GM18867 (cell line): ENCODE data around the gene HNMT.
"Not testable (repeated sequence)": the region's sequence is repeated elsewhere in the genome, so short reads cannot be mapped to it uniquely, and the experiment has no call there.

Experiments
- ATAC-seq: cut with Tn5 transposase; IDR thresholded peaks from one replicate; pipeline ENCODE4 v1.9.1; 2021; ENCODE audit warnings: mild to moderate bottlenecking, moderate library complexity; ENCODE audit not compliant: unreplicated experiment

HNMT gene

GRCh38 chr2:137973280-137973679 is 9.0 kb downstream of the HNMT start:
- ATAC-seq, result no peak

GRCh38 chr2:137975280-137976271 is 11.3 kb downstream of the HNMT start:
- no peak for ATAC-seq

DNA sequence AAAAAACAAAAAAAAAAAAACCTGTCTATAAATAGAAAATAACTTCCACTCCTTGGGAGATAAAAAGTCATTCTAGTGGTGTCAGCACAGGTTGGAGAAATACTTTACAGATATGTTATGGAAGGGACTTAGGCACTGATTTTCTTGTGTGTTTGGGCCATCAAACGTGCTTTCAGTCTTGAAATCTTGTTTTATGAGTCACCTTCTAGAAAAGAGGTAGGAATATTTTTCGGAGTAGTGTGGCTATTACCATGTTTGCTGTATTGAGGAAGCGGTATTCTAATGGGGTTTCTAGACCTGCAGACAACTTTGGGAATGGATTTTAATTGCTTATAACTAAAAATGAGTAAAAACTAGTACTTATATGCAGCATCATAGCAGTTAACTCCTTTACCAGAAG is 12.0 kb downstream of the HNMT start:
- no peak for ATAC-seq

- no peak for ATAC-seq
Measured at GRCh38 chr2:137977790-137978189, 13.5 kb downstream of the HNMT start.

GRCh38 chr2:137980459-137980858 is 16.2 kb downstream of the HNMT start:
- ATAC-seq, result no peak

- no peak for ATAC-seq
Measured at GRCh38 chr2:137981112-137981656, 16.9 kb downstream of the HNMT start.

- no peak for ATAC-seq
Measured at GRCh38 chr2:137983581-137983980, 19.3 kb downstream of the HNMT start.

DNA sequence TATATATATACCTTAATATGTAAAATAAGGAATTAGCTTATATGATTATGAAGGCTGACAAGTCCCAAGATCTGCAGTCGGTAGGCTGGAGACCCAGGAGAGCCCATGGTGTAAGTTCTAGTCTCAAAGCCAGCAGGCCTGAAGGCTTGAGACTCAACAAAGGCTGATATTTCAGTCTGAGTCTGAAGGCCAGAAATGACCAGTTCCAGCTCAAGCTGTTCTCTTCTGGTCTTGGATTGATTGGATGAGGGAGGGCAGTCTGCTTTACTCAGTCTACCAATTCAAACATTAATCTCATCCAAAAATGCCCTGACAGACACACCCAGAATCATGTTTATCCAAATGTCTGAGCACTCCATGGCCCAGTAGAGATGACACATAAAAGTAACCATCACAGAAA is 22.0 kb downstream of the HNMT start:
- ATAC-seq, result no peak

DNA sequence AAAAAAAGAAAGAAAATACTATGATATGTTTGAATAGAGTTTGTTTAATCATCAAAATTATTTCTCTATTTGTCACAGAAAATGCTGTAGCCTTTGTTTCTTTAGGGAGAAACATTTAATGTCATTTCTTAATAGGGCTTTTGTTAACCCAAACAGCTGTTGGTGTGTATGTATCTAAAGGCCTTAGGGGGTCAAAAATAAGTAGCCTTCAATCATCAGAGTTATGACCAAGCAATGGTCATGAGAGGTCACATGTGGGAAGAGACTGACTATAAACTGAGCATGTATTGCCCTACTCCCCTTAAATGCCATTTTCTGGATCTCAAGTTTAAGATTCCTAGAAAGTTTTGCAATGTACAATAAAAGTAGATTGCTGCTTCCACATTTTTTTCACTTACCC is 22.7 kb downstream of the HNMT start:
- no peak for ATAC-seq

DNA sequence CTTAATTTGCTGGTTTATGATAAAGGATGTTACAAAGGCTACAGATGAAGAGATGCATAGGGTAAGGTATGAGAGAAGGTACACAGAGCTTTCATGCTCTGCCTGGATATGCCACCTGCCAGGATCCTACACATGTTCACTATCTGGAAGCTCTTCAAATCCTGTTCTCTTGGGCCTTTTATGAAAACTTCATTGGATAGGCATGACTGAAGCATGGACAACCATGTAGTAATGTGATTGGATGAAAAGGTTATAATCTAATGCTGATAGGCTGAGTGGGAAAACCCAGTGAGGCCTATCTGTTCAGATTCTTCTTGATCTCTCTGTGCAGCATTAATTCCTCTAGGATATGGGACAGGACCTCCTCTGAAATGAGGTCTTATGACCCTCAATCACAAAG is 26.8 kb downstream of the HNMT start:
- ATAC-seq, result no peak

GRCh38 chr2:137992039-137992646 is 27.9 kb downstream of the HNMT start:
- no peak for ATAC-seq

DNA sequence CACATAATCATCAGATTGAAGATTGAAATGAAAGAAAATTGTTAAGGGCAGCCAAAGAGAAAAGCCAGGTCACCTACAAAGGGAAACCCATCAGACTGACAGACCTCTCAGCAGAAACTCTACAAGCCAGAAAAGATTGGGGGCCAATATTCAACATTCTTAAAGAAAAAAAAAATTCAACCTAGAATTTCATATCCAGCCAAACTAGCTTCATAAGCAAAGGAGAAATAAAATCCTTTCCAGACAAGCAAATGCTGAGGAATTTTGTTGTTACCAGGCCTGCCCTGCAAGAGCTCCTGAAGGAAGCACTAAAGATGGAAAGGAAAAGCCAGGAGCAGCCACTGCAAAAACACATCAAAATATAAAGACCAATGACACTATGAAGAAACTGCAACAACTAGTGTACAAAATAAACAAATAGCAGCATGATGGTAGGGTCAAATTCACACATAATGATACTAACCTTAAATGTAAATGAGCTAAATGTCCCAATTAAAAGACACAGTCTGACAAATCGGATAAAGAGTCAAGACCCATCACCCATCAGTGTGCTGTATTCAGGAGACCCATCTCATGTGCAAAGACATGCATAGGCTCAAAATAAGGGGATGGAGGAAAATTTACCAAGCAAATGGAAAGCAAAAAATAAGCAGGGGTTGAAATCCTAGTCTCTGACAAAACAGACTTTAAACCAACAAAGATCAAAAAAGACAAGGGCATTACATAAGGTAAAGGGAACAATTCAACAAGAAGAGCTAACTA is 29.6 kb downstream of the HNMT start:
- not testable (repeated sequence) for ATAC-seq

DNA sequence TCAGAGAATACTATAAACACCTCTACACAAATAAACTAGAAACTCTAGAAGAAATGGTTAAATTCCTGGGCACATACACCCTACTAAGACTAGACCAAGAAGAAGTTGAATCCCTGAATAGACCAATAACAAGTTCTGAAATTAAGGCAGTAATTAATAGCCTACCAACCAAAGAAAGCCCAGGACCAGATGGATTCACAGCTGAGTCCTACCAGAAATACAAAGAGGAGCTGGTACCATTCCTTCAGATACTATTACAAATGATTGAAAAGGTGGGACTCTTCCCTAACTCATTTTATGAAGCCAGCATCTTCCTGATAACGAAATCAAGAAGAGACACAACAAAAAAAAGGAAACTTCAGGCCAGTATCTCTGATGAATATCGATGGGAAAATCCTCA is 31.1 kb downstream of the HNMT start:
- not testable (repeated sequence) for ATAC-seq

DNA sequence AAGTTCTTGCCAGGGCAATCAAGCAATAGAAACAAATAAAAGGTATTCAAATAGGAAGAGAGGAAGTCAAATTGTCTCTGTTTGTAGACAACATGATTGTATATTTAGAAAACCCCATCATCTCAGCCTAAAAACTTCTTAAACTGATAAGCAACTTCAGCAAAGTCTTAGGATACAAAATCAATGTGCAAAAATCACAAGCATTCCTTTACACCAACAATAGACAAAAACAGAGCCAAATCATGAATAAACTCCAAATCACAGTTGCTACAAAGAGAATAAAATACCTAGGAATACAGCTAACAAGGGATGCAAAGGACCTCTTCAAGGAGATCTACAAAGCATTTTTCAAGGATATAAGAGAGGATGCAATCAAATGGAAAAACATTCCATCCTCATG is 31.9 kb downstream of the HNMT start:
- not testable (repeated sequence) for ATAC-seq

DNA sequence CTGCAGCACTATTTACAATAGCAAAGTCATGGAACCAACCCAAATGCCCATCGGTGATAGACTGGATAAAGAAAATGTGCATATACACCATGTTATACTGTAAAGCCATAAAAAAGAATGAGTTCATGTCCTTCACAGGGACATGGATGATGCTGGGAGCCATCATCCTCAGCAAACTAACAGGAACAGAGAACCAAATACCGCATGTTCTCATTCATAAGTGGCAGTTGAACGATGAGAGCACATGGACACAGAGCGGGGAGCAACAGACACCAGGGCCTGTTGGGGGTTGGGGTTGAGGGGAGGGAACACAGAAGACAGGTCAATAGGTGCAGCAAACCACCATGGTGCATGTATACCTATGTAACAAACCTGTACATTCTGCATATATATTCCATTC is 33.5 kb downstream of the HNMT start:
- ATAC-seq, result no peak

GRCh38 chr2:137998503-137998902 is 34.2 kb downstream of the HNMT start:
- no peak for ATAC-seq

- ATAC-seq, result no peak
Measured at GRCh38 chr2:137999273-137999672, 35.0 kb downstream of the HNMT start.

DNA sequence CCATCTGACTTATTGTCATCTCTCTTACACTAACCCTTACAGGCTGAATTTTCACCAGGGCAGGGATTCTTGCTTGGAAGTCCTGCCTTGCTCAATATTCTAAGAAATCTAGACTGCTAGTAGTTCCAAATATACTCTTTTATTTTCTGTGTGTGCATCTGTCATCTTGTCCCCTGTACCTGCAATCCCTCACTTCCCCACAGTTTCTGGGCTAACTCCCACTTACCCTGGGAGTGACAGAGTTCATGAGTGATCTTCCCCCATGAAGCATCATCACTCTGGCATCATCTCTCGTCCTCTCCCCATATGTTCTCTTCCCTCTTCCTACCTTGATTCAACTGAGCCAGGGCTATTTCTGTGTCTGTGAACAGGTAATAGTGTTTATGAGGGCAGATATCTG is 35.7 kb downstream of the HNMT start:
- no peak for ATAC-seq

- ATAC-seq, result no peak
Measured at GRCh38 chr2:138000796-138001195, 36.5 kb downstream of the HNMT start.

DNA sequence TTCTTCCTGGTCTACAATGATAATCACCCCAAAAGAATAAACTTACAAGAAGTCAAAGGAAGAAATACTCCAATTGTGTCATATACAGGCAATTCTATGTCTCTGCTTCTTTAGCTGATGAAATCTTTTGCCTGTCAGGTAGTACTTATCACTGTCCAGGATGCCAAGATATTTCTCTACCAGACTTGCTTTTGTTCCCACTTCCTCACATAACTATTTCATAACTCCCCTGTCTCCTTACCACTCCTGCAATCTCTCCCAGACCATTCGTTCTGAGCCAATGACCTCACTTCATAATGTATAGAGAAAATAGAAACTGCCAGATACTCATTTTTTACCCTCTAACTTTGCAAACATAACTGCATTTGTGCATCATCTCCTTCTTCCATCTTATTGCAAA is 39.1 kb downstream of the HNMT start:
- no peak for ATAC-seq

- no peak for ATAC-seq
Measured at GRCh38 chr2:138007431-138007830, 43.2 kb downstream of the HNMT start.
